ENCODE measurements around the gene ALDH1A2.

The ALDH1A2 gene

DNA sequence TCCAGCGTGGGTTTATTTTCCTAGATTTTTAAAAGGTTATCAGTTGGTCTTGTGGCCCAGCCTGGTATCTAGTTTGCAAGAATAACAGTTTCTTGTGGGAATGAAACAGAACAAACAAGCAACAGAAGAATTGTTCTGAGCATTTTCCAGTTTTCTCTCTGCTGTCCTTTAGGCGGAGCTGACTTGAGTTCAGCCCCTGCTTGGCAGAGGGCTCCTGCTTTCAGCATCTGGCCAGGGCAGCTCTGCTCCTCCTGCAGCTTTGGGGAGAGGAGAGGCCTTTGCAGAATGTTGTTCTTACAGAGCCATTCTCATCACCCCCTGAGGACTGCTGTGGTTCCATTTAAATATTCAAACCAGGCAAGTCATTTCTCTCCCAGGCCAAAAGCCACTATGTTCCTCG is 117.7 kb downstream of the ALDH1A2 start:
- no peak for TF ChIP-seq FOXP2 (optimal IDR thresholded peaks at IDR 0.05; ENCODE audit: borderline replicate concordance, extremely low read depth, extremely low read length, insufficient read depth)
- TF ChIP-seq POLR2AphosphoS5 (IDR thresholded peaks at IDR 0.05; ENCODE audit: low read depth, low read length) = no peak
- TF ChIP-seq REST (IDR thresholded peaks at IDR 0.05; ENCODE audit: insufficient read depth in 1 of 2, low read depth in 2 of 2, low read length in 2 of 2) = no peak
- TF ChIP-seq SIN3A (IDR thresholded peaks at IDR 0.05; ENCODE audit: borderline replicate concordance, insufficient read depth, low read length) = no peak
- no peak for TF ChIP-seq TAF1 (IDR thresholded peaks at IDR 0.05; ENCODE audit: borderline replicate concordance, insufficient read depth, low read length)

DNA sequence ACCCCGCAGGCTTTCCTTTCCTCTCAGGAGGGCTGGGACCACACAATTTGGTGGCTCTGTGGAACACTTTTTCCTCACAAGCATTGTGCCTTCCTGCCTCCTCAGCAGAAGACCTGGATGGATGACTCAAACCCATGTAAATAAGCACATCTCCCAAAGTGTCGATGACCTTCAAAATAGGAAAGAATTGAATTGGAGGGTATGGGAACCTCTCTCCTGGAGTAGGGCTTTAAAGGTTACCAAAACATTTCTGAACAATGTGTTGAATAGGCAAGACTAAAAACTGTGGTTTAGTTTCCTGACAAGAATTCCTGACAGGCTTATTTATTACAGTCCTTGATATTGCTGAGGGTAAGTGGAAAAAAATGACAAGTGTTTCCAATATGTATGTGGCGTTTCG is 118.2 kb downstream of the ALDH1A2 start:
- TF ChIP-seq REST (IDR thresholded peaks at IDR 0.05; ENCODE audit: insufficient read depth in 1 of 2, low read depth in 2 of 2, low read length in 2 of 2) (no peak), TAF1 (IDR thresholded peaks at IDR 0.05; ENCODE audit: borderline replicate concordance, insufficient read depth, low read length) (no peak), POLR2AphosphoS5 (IDR thresholded peaks at IDR 0.05; ENCODE audit: low read depth, low read length) (no peak), SIN3A (IDR thresholded peaks at IDR 0.05; ENCODE audit: borderline replicate concordance, insufficient read depth, low read length) (no peak), FOXP2 (optimal IDR thresholded peaks at IDR 0.05; ENCODE audit: borderline replicate concordance, extremely low read depth, extremely low read length, insufficient read depth) (no peak)

- TF ChIP-seq TAF1 (IDR thresholded peaks at IDR 0.05; ENCODE audit: borderline replicate concordance, insufficient read depth, low read length) = no peak
- no peak for TF ChIP-seq REST (IDR thresholded peaks at IDR 0.05; ENCODE audit: insufficient read depth in 1 of 2, low read depth in 2 of 2, low read length in 2 of 2)
- TF ChIP-seq POLR2AphosphoS5 (IDR thresholded peaks at IDR 0.05; ENCODE audit: low read depth, low read length) = no peak
Measured at GRCh38 chr15:57946491-57947048, 118.9 kb downstream of the ALDH1A2 start.

GRCh38 chr15:57945616-57946015 is 119.9 kb downstream of the ALDH1A2 start:
- TF ChIP-seq SIN3A (IDR thresholded peaks at IDR 0.05; ENCODE audit: borderline replicate concordance, insufficient read depth, low read length) = no peak
- no peak for TF ChIP-seq TAF1 (IDR thresholded peaks at IDR 0.05; ENCODE audit: borderline replicate concordance, insufficient read depth, low read length)
- no peak for TF ChIP-seq POLR2AphosphoS5 (IDR thresholded peaks at IDR 0.05; ENCODE audit: low read depth, low read length)
- TF ChIP-seq FOXP2 (optimal IDR thresholded peaks at IDR 0.05; ENCODE audit: borderline replicate concordance, extremely low read depth, extremely low read length, insufficient read depth) = no peak
- TF ChIP-seq REST (IDR thresholded peaks at IDR 0.05; ENCODE audit: insufficient read depth in 1 of 2, low read depth in 2 of 2, low read length in 2 of 2) = no peak

All from PFSK-1 (cell line).